Activated T-helper 2 cell treated with anti-CD3 and anti-CD28 coated beads, Interferon-gamma antibody, Interleukin-2, Interleukin-4, amounts not matched to agents 10 μg/mL and 5 μg/mL and 100 μg/mL, durations not matched to agents 14 hours and 24 hours and 36 hours (primary cell): ENCODE data around the gene LRRC66. TPM values are rescaled to one million over a fixed set of nuclear protein-coding genes. Genes with fewer than 3 reads are reported as not detected.

ENCODE experiments used
- total RNA-seq: library from RNA; stranded (reverse); gene quantifications from 2 replicates; pipeline ENCODE4 v1.2.3, GENCODE V29; 2022

The LRRC66 gene
- total RNA-seq, 1 donor from 2014 or later, result 0.07 TPM

Other genes with a start within 250 kb of the LRRC66 start
- gene DCUN1D4, start 177.2 kb downstream of the LRRC66 start, total RNA-seq, result 31.5 and 32.6 TPM in 2 replicates
- gene SGCB, start 17.9 kb upstream of the LRRC66 start, total RNA-seq, result 21.2 and 21.5 TPM in 2 replicates
- gene SPATA18, start 30.9 kb upstream of the LRRC66 start, total RNA-seq, result 0.16 TPM in 1 of 2 replicates, not detected in the other